GM12878 (cell line): ENCODE results near the gene TCOF1.

ENCODE experiments used
- E4F1 ChIP-seq: fragments of 450-650 bp; IDR thresholded peaks from 2 replicates; pipeline ENCODE4 v1.6.1; 2018; ENCODE audit warnings: borderline replicate concordance, mild to moderate bottlenecking; ENCODE audit not compliant: partially characterized antibody
- FOS ChIP-seq: IDR thresholded peaks from 3 replicates; pipeline ENCODE4 v1.6.1; 2011; ENCODE audit warnings: borderline replicate concordance; ENCODE audit not compliant: insufficient read length; ENCODE audit errors: extremely low read depth
- JUND ChIP-seq: IDR thresholded peaks from 2 replicates; pipeline ENCODE4 v1.6.1; 2012; ENCODE audit warnings: low read depth, mild to moderate bottlenecking, low read length, improper control_type of control experiment, moderate library complexity
- MAX ChIP-seq: IDR thresholded peaks from 2 replicates; pipeline ENCODE4 v1.6.1; 2012; ENCODE audit warnings: low read depth, low read length, improper control_type of control experiment
- NR2C2 ChIP-seq: IDR thresholded peaks from 2 replicates; pipeline ENCODE4 v1.6.1; 2011; ENCODE audit warnings: borderline replicate concordance, low read depth; ENCODE audit not compliant: control insufficient read depth, insufficient read length
- RAD21 ChIP-seq: IDR thresholded peaks from 2 replicates; pipeline ENCODE4 v1.6.1; 2011; ENCODE audit warnings: mild to moderate bottlenecking, low read depth, low read length, moderate library complexity; ENCODE audit not compliant: insufficient read depth
- RAD51 ChIP-seq: fragments of 450-650 bp; IDR thresholded peaks from 2 replicates; pipeline ENCODE4 v1.6.1; 2016; ENCODE audit warnings: moderate library complexity, mild to moderate bottlenecking, inconsistent platforms
- SMAD1 ChIP-seq: fragments of 450-650 bp; IDR thresholded peaks from 2 replicates; pipeline ENCODE4 v1.6.1; 2018; ENCODE audit warnings: mild to moderate bottlenecking, low read depth; ENCODE audit not compliant: partially characterized antibody
- SPI1 ChIP-seq: IDR thresholded peaks from 2 replicates; pipeline ENCODE4 v1.6.1; 2011; ENCODE audit warnings: low read depth, mild to moderate bottlenecking, low read length, moderate library complexity, borderline replicate concordance; ENCODE audit not compliant: insufficient read depth
- SUZ12 ChIP-seq: fragments of 200-600 bp; sonication (generic); IDR thresholded peaks from one replicate; pipeline ENCODE4 v1.6.1; 2018; ENCODE audit warnings: antibody characterized with exemption, mild to moderate bottlenecking; ENCODE audit not compliant: unreplicated experiment
- ZNF217 ChIP-seq: fragments of 450-650 bp; IDR thresholded peaks from 2 replicates; pipeline ENCODE4 v1.6.1; 2017; ENCODE audit warnings: antibody characterized with exemption, mild to moderate bottlenecking
- TF ChIP-seq, protein P1 (sequence below), 3 experiments: IDR thresholded peaks in 2 of 3; conservative IDR thresholded peaks in 1 of 3; 2 replicates each; pipeline ENCODE4 v1.5.1; 2011; ENCODE audit warnings: low read depth in 3 of 3, low read length in 3 of 3, mild to moderate bottlenecking in 3 of 3, control low read depth in 2 of 3, moderate library complexity in 2 of 3, inconsistent platforms in 1 of 3, mixed read lengths in 1 of 3; ENCODE audit not compliant: control insufficient read depth in 2 of 3, insufficient read depth in 1 of 3; ENCODE audit errors: extremely low read depth in 1 of 3
- TF ChIP-seq, protein P2 (sequence below): IDR thresholded peaks from 2 replicates; pipeline ENCODE4 v1.6.1; 2012; ENCODE audit warnings: improper control_type of control experiment, low read depth, low read length; ENCODE audit not compliant: insufficient replicate concordance

DNA sequence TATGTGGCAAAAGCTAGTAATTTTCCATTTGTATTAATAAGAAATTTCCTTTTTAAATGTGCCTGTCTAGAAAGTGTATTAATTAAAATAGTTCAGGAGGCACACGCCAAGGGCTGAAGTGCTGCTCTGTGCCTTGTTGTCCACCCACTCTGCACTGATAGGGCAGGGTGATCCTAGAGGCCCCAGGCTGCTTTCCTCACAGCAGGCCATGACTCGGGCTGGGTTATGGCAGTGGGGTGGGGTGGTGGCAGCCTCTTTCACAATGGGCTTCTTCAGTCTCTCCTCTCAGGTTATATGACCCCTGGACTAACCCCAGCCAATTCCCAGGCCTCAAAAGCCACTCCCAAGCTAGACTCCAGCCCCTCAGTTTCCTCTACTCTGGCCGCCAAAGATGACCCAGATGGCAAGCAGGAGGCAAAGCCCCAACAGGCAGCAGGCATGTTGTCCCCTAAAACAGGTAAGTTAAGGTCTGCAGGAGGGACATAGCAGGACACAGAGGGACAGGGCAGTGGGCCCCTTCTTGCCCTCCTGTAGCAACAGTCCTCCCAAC, 35.7 kb downstream of the TCOF1 start:
- TF ChIP-seq, protein P1, sequence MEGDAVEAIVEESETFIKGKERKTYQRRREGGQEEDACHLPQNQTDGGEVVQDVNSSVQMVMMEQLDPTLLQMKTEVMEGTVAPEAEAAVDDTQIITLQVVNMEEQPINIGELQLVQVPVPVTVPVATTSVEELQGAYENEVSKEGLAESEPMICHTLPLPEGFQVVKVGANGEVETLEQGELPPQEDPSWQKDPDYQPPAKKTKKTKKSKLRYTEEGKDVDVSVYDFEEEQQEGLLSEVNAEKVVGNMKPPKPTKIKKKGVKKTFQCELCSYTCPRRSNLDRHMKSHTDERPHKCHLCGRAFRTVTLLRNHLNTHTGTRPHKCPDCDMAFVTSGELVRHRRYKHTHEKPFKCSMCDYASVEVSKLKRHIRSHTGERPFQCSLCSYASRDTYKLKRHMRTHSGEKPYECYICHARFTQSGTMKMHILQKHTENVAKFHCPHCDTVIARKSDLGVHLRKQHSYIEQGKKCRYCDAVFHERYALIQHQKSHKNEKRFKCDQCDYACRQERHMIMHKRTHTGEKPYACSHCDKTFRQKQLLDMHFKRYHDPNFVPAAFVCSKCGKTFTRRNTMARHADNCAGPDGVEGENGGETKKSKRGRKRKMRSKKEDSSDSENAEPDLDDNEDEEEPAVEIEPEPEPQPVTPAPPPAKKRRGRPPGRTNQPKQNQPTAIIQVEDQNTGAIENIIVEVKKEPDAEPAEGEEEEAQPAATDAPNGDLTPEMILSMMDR (IDR thresholded peaks at IDR 0.05 in 2 of 3, conservative IDR thresholded peaks at IDR 0.05 in 1 of 3; ENCODE audit: control insufficient read depth in 2 of 3, extremely low read depth in 1 of 3, insufficient read depth in 1 of 3, low read depth in 3 of 3, low read length in 3 of 3), result no peak
- TF ChIP-seq SPI1, result no peak
- no peak for TF ChIP-seq NR2C2
- TF ChIP-seq RAD21, result no peak
- TF ChIP-seq E4F1, result no peak
- no peak for TF ChIP-seq MAX
- no peak for TF ChIP-seq SMAD1
- no peak for TF ChIP-seq ZNF217
- TF ChIP-seq FOS, result no peak
- no peak for TF ChIP-seq RAD51
- TF ChIP-seq JUND, result no peak
- TF ChIP-seq SUZ12, result no peak
- TF ChIP-seq, protein P2, sequence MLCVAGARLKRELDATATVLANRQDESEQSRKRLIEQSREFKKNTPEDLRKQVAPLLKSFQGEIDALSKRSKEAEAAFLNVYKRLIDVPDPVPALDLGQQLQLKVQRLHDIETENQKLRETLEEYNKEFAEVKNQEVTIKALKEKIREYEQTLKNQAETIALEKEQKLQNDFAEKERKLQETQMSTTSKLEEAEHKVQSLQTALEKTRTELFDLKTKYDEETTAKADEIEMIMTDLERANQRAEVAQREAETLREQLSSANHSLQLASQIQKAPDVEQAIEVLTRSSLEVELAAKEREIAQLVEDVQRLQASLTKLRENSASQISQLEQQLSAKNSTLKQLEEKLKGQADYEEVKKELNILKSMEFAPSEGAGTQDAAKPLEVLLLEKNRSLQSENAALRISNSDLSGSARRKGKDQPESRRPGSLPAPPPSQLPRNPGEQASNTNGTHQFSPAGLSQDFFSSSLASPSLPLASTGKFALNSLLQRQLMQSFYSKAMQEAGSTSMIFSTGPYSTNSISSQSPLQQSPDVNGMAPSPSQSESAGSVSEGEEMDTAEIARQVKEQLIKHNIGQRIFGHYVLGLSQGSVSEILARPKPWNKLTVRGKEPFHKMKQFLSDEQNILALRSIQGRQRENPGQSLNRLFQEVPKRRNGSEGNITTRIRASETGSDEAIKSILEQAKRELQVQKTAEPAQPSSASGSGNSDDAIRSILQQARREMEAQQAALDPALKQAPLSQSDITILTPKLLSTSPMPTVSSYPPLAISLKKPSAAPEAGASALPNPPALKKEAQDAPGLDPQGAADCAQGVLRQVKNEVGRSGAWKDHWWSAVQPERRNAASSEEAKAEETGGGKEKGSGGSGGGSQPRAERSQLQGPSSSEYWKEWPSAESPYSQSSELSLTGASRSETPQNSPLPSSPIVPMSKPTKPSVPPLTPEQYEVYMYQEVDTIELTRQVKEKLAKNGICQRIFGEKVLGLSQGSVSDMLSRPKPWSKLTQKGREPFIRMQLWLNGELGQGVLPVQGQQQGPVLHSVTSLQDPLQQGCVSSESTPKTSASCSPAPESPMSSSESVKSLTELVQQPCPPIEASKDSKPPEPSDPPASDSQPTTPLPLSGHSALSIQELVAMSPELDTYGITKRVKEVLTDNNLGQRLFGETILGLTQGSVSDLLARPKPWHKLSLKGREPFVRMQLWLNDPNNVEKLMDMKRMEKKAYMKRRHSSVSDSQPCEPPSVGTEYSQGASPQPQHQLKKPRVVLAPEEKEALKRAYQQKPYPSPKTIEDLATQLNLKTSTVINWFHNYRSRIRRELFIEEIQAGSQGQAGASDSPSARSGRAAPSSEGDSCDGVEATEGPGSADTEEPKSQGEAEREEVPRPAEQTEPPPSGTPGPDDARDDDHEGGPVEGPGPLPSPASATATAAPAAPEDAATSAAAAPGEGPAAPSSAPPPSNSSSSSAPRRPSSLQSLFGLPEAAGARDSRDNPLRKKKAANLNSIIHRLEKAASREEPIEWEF, result no peak
